Kasumi-1 (cell line): ENCODE results near the gene CES3.
"Not testable (repeated sequence)": the region's sequence is repeated elsewhere in the genome, so short reads cannot be mapped to it uniquely, and the experiment has no call there.

Source experiments
- DNase-seq, 2 experiments: peaks; one replicate each; lab custom pipeline; 2025; lab: John Stamatoyannopoulos, UW

Gene CES3

DNA sequence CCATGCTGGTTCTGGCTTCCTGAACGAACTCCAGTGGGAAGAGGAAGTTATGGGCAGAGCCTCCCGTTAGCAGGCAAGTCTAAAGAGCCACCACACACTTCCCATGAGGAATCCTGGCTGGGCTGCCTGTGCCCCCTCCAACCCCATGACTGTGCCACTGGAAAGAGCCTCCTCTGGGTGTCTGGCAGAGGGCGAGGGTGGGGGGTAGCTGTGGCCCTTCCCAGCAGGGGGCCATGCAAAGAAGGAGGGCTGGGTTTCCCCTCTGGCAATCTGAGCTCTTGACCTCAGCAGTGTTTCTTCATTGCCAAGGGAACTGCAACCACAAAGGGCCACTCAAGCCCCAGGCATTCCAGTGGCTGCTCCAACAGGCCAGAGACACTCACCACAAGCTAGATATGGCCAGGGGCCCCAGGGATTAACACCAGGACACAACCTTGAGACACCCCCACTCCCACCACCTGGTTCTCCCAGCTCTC lies 34.1 kb upstream of the CES3 start:
- no peak for DNase-seq

DNA sequence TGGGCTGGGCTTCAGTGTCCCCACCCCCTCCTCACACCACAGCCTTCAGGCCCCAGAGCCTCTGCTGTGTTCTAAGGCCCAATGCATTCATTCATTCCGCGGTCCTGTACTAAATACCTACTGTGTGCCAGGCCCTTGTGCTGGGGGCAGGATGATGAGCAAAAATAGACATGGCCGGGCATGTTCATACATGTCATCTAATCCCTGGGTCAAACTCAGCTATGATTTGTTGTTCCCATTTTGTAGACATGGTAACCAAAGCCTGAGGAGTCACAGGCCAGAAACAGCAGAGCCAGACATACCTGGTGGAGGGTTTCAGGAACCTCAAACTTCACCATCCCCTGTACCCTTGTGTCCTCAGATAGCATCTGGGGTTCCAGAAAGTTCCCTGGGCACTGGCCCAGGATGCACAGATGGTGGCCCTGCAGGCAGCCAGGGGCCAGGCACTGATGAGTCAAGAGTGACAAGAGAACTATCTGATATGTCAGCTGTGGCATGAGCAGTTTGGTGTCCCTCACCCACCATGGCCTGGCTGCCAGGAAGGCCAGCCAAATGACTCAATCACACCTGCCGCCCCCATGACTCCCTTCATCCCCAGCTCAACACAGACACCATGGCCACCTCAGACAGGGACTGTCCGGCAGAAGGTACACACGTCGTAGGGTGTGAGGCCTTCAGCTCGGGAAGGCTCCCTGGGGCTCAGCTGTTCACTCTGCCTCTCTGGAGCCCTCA lies 33.0 kb upstream of the CES3 start:
- no peak for DNase-seq

DNA sequence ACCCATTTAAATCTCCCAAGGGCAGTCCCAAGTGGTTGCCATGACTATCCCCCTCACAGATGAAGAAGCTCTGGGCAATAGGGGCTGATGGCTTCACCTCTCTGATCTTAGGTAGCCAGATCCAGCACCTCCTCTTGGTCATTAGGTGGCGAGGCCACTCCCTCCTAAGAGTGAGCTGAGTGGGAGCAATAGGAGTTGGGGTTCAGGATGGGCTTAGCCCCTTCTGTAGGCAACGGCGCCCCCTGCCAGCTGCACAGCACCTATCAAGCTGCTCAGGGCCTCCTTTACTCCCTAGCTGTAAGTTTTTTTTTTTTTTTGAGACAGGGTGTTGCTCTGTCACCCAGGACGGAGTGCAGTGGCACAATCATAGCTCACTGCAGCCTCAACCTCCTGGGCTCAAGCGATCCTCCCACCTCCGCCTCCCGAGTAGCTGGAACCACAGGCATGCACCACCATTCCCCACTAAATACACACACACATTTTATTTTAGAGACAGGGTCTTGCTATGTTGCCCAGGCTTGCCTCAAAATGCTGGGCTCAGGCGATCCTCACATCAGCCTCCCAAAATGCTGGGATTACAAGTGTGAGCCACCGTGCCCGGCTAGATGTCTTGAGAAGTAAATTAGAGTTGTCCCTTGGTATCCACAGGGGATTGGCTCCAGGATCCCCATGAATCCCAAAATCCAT lies 32.2 kb upstream of the CES3 start:
- DNase-seq, result peak; percentile 19 to 24

DNA sequence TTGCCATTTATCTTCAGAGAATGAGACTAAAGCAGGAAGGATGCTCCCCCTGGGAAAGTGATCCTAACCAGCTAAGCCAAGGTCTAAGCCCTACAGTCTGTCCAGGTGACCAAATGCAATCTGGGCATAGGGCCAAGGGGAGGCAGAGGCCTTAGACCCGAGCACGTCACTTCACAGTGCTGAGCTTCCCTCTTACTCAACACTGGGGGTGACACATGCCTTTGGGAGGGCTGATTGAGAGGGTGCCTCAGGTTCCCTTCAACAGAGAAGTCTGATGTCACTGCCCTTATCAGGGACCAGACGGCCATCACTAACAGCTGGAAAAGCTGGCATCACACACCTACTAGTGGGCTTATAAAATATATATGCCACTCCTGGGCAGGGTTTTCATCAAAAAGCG lies 30.9 kb upstream of the CES3 start:
- DNase-seq, result no peak

DNA sequence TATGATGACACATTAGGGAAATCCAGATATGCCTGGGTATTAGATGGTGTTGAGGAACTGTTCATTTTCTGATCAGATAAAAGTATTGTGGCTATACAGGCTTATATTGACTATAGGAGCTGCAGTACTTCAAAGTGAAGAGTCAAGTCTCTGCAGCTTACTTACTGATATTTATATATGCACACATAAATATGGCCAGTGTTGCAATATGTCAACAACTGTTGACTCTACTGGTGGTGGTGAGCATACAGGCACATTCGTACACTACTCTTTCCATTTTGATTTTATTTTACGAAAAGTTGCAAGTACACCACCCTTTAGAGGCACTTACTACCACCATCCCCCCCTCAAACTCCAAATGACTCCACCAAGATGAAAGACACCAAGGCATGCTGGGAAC lies 29.4 kb upstream of the CES3 start:
- no peak for DNase-seq

DNA sequence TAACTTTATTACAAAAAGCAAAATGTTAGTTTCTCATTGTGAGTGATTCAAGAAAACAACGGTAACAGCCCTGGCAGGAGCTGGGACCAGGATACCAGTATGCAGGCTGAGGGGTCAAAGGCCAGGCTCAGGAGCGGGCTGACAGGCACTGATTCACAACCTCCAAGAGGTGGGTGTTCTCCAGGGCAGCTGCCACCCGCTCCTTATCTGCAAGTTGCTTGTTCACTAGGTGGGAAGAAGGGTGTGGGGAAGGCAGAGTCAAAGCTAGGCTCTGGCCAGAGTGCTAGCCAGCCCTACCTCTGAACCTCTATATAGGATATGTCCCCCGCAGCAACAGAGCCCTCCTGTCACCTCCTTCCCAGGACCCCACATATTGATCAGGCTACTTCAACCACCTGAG lies 29.0 kb upstream of the CES3 start:
- DNase-seq, result no peak

DNA sequence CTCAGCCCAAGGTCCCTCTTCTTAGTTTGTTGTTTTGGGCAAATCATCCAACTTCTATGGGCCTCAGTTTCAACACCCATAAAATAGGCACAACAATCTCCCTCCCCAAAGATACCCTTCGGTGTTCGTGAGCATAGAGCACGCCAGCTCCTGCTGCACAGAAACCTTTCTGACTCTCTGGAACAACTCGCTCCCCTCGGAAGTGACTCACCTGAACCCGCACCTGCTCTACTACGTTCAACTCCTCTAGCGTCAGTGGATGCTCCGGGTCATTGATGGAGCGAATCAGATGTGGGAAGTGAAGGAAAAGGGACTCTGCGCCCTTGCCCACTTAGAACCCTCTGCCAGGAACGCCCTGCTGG lies 27.3 kb upstream of the CES3 start:
- no peak for DNase-seq

DNA sequence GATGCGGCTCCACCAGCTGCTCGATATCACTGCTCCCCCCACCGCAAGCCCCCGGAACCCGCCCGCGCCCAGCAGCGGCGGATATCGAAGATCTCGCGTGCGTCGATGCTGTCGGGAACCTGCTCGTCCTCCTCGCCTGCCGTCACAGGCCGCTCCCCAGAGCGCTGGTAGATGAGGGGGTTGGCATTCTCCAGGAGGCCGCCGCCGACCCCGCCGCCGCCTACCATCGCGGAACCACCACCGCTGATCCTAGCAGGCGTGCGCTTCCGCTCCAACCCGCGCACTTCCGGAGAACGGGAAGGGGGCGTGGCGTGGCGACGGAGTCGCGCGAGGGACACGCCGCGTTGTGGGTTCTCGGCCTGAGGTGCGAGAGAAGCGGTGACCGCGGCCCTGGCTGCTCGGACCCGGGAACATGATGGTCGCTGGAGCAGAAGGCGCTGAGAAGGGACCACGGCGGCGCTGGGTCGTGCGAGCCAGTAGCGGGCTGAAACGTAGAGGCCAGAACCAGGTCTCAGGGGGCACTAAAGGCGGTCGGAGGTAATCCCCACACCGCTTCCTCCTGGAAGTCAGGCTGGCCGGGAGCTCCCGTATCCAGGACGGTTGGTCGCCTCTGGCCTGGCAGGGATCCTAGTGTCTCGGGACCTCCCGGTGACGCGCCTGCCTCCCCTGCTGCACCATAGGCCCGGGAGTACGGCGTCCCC lies 26.8 kb upstream of the CES3 start, which contains the start of gene CIAO2B:
Gene CIAO2B, minus strand, starts transcription at position 265 of the 701 bp plus-strand sequence. Its CDS starts 38 bp downstream, at position 227.
- DNase-seq, result peak; percentile 63 to 64

DNA sequence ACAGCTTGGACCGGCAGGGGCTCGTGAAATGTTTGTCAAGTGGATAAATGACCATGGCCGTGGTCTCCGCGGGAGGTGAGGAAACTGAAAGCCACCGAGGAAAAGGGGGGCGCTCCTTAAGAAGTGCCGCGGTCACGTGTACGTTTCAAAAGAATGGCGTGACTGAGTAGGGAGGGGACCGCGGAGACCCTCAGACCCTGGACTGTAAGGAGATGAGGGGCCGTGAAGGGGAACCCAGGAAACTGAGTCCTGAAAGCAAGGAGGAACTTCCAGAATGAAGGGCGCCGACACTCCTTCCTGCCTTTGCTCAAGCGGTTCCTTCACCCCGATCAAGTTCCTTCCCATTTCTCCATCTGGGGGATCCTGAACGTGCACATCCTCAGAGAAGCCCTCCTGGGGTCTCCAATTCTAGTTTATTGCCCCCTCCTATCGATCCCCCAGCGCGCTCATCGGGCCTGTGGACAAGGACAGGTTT lies 26.2 kb upstream of the CES3 start:
- peak; percentile 5 to 23 for DNase-seq

DNA sequence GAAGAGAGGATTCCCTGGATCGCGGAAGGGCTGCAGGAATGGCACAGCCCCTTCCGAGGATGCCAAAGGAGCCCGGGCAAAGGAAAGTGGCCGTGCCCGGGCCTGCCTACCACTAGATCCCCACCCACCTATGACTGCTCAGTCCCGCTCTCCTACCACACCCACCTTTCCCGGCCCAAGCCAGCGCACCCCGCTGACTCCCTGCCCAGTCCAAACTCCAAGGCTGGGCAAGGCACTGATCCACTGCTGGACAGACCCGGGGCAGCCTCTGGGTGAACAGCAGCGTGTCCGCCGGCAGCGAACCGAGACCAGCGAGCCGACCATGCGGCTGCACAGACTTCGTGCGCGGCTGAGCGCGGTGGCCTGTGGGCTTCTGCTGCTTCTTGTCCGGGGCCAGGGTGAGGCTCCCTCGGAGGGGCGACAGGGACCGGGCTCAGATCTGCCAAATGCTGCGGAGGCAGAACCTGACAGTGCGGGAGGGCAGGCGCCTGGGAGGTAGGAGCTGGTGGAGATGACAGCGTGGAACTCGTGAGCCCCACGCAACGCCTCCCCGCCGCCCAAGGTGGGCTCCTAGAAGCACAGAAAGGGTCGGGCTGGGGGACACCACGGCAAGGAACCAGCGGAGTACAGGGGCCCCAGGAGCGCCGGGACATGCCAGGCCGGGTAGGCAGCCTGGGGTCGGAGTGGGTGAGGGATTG lies 25.6 kb upstream of the CES3 start, which contains the start of gene CES2:
Gene CES2, plus strand, starts transcription at position 203 of the 698 bp plus-strand sequence. Its CDS starts 120 bp downstream, at position 323.
- no peak for DNase-seq

DNA sequence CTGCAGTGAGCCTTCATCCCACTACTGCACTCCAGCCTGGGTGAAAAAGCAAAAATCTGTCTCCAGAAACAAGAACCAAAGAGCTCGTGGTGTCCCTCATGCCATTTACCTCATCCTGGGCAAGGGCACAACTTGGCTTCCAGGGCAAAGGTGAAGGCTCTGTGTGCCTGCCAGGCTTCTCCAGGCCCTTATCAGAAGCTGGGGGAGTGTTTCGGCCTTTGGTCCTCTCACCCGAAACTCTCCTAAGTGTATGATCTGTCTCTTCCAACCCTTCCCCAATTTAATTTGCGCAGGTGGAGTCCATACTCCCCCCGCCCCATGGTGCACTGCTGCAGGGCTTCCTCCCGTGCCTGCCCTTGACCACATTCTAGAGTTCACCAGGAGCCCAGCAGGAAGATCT lies 24.6 kb upstream of the CES3 start:
- DNase-seq, result no peak

DNA sequence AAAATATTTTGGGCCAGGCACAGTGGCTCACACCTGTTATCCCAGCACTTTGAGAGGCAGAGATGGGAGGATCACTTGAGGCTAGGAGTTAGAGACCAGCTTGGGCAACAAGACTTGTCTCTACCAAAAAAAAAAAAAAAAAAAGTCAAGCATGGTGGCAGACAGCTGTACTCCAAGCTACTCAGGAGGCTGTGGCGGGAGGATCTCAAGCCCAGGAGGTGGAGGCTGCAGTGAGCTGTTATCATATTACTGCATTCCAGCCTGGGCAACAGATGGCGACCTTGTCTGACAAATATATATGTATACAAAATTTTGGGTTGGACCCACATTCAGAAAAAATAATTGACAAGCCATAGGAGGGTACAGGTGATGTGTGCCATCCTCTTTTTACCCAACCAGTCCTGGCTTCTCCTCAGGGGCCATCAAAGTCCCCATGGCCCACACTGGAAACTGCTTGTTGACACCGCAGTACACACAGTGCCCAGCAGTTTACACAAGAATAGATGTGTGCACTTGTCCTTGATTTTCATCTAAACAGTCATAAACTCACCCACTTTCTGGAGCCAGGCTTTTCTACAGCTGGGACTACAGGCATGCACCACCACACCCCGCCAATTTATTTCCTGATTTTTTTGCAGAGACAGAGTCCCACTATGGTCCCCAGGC lies 24.0 kb upstream of the CES3 start:
- no peak for DNase-seq

DNA sequence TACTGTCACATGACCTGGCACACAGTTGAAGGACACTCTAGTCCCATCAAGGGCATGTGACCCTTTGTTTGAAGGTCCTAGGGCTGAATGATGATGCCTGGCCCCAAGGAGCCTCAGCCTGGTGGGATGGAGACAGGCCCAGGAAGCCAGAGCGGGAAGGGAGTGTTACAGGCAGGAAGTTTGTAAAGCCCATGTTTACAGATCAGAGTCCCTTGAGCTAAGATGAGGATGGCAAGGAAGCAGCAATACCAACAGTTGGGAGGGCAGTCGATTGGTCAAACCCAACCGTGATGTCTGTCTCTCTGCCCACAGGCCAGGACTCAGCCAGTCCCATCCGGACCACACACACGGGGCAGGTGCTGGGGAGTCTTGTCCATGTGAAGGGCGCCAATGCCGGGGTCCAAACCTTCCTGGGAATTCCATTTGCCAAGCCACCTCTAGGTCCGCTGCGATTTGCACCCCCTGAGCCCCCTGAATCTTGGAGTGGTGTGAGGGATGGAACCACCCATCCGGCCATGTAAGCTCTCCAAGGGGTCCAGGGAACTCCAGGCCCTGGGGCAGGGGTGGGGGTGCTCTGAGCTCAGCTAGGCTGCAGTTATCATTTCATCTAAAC lies 23.2 kb upstream of the CES3 start:
- DNase-seq, result no peak

DNA sequence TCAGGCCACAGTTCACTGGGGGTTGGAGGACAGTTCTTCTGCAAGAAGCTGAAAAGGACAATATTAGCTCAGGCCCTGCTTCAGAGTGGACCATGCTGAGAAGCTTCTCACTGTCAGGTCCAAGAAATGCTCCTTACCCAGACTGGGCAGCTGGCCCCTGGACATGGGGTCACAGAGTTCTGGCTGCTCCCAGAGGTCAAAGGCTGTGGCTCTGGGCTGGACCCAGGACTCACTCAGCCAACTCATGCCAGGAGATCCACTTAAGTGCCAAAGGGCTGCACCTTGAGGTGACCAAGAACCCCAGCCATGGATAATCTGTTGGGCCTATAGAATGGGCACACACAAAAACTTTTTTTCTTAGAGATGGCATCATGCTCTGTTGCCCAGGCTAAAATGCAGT lies 21.7 kb upstream of the CES3 start:
- no peak for DNase-seq

DNA sequence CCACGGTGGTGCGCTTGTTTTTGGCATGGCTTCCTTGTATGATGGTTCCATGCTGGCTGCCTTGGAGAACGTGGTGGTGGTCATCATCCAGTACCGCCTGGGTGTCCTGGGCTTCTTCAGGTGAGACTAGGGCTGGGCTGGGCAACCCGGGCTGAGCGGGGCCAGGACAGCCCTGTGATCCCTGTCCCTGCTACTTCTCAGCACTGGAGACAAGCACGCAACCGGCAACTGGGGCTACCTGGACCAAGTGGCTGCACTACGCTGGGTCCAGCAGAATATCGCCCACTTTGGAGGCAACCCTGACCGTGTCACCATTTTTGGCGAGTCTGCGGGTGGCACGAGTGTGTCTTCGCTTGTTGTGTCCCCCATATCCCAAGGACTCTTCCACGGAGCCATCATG lies 20.8 kb upstream of the CES3 start:
- DNase-seq, result no peak

DNA sequence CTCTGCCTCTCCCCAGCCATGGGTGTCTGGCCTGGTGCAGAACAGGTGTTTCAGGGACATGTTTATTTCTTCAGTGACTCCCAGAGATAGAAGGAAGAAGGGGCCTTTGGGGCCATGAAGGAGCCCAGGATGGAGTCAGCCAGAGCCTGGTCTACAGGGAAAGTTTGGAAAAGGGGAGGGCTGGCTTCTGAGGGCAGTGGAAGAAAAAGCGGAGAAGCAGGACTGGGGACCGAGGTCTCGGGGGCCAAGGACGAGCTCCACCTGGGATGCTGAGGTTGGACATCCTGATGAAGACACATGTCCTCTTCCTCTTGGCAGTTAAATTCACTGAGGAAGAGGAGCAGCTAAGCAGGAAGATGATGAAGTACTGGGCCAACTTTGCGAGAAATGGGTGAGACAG lies 18.1 kb upstream of the CES3 start:
- DNase-seq, result no peak

DNA sequence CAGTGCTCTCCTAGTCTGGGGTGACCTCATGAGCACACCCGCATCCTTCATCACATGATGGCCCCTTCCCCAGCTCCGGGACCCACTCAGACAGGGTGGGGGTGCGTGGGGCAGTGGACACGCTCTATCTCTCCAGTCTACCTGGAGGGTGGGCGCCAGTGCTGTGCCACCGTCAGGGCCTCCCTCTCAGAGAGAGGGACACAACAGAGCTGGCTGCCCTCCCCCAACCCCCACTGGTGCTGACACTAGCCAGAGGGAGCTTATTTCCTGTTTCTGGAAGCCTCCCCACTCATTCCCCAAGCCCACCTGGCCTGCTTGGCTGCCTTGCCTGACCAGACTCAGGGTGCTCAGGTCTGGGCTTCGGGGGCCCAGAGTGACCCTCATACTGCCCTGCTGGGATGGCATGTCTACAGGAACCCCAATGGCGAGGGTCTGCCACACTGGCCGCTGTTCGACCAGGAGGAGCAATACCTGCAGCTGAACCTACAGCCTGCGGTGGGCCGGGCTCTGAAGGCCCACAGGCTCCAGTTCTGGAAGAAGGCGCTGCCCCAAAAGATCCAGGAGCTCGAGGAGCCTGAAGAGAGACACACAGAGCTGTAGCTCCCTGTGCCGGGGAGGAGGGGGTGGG lies 17.5 kb upstream of the CES3 start:
- DNase-seq, result no peak

DNA sequence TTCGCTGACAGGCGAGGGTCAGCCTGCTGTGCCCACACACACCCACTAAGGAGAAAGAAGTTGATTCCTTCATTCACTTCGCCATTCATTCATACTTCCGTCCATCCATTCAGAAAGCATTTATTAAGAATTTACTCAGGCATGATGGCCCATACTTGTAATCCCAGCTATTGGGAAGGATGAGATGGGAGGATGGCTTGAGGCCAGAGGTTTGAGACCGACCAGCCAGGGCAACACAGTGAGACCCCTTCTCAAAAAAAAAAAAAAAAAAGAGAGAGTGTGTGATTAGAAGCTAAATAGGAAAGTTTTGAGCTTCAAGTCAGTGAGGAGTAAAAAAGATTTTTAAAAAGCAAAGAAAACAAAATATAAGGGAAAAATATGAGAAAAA lies 17.0 kb upstream of the CES3 start:
- no peak for DNase-seq

DNA sequence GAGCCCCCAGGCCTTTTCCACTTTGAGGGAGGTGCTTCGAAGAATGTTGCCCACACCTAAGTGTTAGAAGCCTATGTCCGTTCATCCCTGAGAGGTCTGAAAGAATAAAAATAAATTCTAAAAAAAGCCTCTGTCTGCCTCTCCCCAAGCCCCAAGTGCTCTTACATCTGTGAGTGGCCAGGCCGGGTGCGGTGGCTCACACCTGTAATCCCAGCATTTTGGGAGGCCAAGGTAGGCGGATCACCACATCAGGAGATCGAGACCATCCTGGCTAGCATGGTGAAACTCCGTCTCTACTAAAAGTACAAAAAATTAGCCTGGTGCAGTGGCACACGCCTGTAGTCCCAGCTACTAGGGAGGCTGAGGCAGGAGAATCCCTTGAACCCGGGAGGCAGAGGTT lies 16.1 kb upstream of the CES3 start:
- not testable (repeated sequence) for DNase-seq

DNA sequence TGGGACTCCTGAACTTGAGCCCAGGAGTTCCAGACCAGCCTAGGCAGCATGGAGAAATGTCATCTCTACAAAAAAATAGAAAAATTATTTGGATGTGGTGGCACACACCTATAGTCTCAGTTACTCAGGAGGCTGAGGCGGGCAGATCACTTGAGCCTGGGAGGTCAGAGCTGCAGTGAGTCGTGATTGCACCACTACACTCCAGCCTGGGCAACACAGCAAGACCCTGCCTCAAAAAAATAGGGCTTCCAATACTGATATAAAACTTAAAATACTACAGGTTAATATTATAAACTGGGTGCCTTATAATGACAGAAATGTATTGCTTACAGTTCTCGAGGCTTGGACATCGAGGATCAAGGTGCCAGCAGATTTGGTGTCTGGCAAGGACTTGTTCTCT lies 15.1 kb upstream of the CES3 start:
- no peak for DNase-seq

DNA sequence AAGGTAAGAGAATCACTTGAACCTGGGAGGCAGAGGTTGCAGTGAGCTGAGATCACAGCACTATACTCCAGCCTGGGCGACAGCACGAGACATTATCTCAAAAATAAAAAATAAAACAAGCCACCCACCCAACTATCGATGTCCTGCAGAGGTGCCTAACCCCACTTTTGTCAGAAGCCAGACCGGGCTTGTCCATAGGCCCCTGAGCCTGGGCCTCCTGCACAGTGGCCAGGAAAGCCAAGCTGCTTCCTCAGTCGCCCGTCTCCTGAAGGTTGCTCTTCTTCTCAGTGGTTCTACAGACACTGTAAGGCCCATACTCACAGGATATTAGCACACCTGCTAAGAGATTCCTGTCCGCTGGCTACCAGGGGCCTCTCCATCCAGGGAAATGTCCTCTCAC lies 14.5 kb upstream of the CES3 start:
- DNase-seq, result no peak
